ENCODE measurements around the gene AFF2.

AFF2 gene

GRCh38 chrX:148618470-148619445 lies 118.3 kb downstream of the AFF2 start:
- Histone ChIP-seq H3K4me3 (ENCODE audit: low read length) (no peak overlapping the region), H3K9ac (ENCODE audit: low read length) (no peak overlapping the region), H3K27ac (ENCODE audit: low read length) (no peak overlapping the region), H3K27me3 (ENCODE audit: control insufficient read depth, insufficient read depth, low read length) (no peaks in the 10 kb centered on the region), H3K4me1 (ENCODE audit: control insufficient read depth, low read depth, low read length) (no peaks in the 10 kb centered on the region), H3K36me3 (ENCODE audit: control insufficient read depth, low read depth, low read length) (no peaks in the 10 kb centered on the region), H3K9me3 (ENCODE audit: control insufficient read depth, low read depth, low read length) (peaks cover 9% of the 10 kb centered on the region)

DNA sequence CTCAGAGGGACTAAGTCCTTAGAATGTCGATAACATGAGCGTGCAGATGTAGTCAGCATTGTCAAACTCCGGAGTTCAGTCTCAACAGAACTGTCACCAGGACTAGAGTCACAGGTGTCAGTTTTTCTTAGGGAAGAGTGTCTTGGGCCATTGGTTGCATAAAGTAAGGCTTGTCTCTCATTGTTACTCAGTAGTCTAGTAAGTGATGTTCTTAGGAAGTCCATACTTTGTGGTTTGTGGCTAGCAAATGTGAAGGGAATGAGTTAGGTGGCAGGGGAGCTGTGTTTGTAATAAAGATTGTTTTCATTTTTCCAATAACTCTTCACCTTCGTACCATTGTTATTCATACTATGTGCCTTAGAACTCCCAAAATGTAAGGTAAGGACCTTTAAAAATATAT lies 119.6 kb downstream of the AFF2 start:
- no peaks in the 10 kb centered on the region for H3K4me1 ChIP-seq (ENCODE audit: control insufficient read depth, low read depth, low read length)
- no peaks in the 10 kb centered on the region for H3K36me3 ChIP-seq (ENCODE audit: control insufficient read depth, low read depth, low read length)
- H3K27me3 ChIP-seq (ENCODE audit: control insufficient read depth, insufficient read depth, low read length): no peaks in the 10 kb centered on the region
- no peak overlapping the region for H3K9ac ChIP-seq (ENCODE audit: low read length)
- H3K4me3 ChIP-seq (ENCODE audit: low read length): no peak overlapping the region
- H3K9me3 ChIP-seq (ENCODE audit: control insufficient read depth, low read depth, low read length): peaks cover 12% of the 10 kb centered on the region
- no peak overlapping the region for H3K27ac ChIP-seq (ENCODE audit: low read length)

DNA sequence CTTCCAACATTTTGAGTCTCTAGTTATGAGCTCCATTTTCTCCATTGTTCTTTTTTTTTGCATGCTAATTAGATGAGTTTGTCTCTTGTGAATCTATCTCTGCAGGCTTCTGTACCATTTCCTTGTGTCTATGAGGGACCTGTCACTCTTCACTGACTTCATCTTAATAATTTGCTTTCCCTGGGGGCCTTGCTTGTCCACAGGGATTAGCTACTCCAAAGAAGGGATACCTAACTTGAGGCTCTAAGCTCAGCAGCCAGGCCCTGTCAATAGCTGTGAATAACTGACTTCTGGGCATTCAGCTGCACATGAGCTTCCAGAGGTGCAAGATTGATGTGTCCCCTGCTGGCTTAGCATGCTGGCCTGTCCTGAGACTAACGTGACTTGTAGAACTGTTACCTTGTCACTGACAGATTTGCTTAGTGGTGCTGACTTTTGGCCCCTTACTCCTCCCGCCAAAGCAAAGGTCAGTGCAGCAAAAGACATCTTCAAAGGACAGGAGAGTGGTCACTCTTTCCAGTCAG lies 124.6 kb downstream of the AFF2 start:
- Histone ChIP-seq H3K9me3 (ENCODE audit: control insufficient read depth, low read depth, low read length) (peaks cover 4% of the 10 kb centered on the region), H3K4me1 (ENCODE audit: control insufficient read depth, low read depth, low read length) (no peaks in the 10 kb centered on the region), H3K4me3 (ENCODE audit: low read length) (no peak overlapping the region), H3K36me3 (ENCODE audit: control insufficient read depth, low read depth, low read length) (no peaks in the 10 kb centered on the region), H3K27me3 (ENCODE audit: control insufficient read depth, insufficient read depth, low read length) (no peaks in the 10 kb centered on the region), H3K27ac (ENCODE audit: low read length) (no peak overlapping the region), H3K9ac (ENCODE audit: low read length) (no peak overlapping the region)

DNA sequence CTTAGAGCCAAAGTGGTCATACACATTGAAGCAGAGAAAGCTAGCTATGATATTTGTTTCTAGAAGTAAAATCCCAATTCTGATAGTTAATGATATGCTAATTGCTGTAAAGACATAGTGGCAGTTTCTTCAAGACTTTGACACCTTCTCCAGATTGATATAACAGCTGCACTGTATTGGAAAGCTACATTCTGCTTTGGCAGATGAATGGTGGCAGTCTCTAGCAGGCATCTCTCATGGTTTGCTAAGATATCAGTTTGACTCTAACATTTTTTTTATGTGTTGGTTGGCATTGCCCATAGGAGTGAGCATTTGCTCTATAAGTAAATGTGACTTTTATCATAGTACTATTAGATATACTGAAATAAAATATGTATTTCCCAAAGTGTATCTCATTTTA lies 128.2 kb downstream of the AFF2 start:
- no peaks in the 10 kb centered on the region for H3K36me3 ChIP-seq (ENCODE audit: control insufficient read depth, low read depth, low read length)
- H3K27ac ChIP-seq (ENCODE audit: low read length): no peak overlapping the region
- no peaks in the 10 kb centered on the region for H3K4me1 ChIP-seq (ENCODE audit: control insufficient read depth, low read depth, low read length)
- H3K4me3 ChIP-seq (ENCODE audit: low read length): no peak overlapping the region
- no peaks in the 10 kb centered on the region for H3K27me3 ChIP-seq (ENCODE audit: control insufficient read depth, insufficient read depth, low read length)
- peaks cover 24% of the 10 kb centered on the region for H3K9me3 ChIP-seq (ENCODE audit: control insufficient read depth, low read depth, low read length)
- H3K9ac ChIP-seq (ENCODE audit: low read length): no peak overlapping the region

- Histone ChIP-seq H3K9ac (ENCODE audit: low read length) (no peak overlapping the region), H3K9me3 (ENCODE audit: control insufficient read depth, low read depth, low read length) (peaks cover 24% of the 10 kb centered on the region), H3K27me3 (ENCODE audit: control insufficient read depth, insufficient read depth, low read length) (no peaks in the 10 kb centered on the region), H3K27ac (ENCODE audit: low read length) (no peak overlapping the region), H3K4me3 (ENCODE audit: low read length) (no peak overlapping the region), H3K36me3 (ENCODE audit: control insufficient read depth, low read depth, low read length) (no peaks in the 10 kb centered on the region), H3K4me1 (ENCODE audit: control insufficient read depth, low read depth, low read length) (no peaks in the 10 kb centered on the region)
These were observed 129.0 kb downstream of the AFF2 start for GRCh38 chrX:148629434-148629833.

DNA sequence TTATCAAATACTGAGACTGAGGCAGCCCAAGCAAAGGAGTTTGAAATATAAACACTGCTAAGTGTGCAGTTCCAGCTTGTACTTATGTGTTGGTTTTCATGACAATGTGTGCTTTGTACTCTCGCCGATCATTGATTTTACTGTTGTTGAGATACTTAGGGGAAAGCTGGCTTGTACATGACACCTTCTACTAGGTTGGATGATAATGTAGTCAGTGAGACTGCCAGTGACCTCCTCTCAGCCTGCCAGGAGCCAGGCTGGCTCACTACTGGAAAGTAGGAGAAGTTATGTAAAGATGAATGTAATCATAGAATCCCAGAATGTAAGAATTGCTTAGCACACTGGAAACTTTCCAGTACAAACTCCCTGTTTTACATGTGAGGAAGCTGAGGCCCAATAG lies 132.0 kb downstream of the AFF2 start:
- Histone ChIP-seq H3K4me1 (ENCODE audit: control insufficient read depth, low read depth, low read length) (no peaks in the 10 kb centered on the region), H3K9me3 (ENCODE audit: control insufficient read depth, low read depth, low read length) (peaks cover 20% of the 10 kb centered on the region), H3K36me3 (ENCODE audit: control insufficient read depth, low read depth, low read length) (no peaks in the 10 kb centered on the region), H3K27me3 (ENCODE audit: control insufficient read depth, insufficient read depth, low read length) (no peaks in the 10 kb centered on the region), H3K9ac (ENCODE audit: low read length) (no peak overlapping the region), H3K27ac (ENCODE audit: low read length) (no peak overlapping the region), H3K4me3 (ENCODE audit: low read length) (no peak overlapping the region)

- no peak overlapping the region for H3K27ac ChIP-seq (ENCODE audit: low read length)
- H3K9me3 ChIP-seq (ENCODE audit: control insufficient read depth, low read depth, low read length): peaks cover 20% of the 10 kb centered on the region
- H3K36me3 ChIP-seq (ENCODE audit: control insufficient read depth, low read depth, low read length): no peaks in the 10 kb centered on the region
- no peak overlapping the region for H3K9ac ChIP-seq (ENCODE audit: low read length)
- no peak overlapping the region for H3K4me3 ChIP-seq (ENCODE audit: low read length)
- H3K4me1 ChIP-seq (ENCODE audit: control insufficient read depth, low read depth, low read length): no peaks in the 10 kb centered on the region
- H3K27me3 ChIP-seq (ENCODE audit: control insufficient read depth, insufficient read depth, low read length): no peaks in the 10 kb centered on the region
These were observed 132.9 kb downstream of the AFF2 start for GRCh38 chrX:148633218-148633908.

DNA sequence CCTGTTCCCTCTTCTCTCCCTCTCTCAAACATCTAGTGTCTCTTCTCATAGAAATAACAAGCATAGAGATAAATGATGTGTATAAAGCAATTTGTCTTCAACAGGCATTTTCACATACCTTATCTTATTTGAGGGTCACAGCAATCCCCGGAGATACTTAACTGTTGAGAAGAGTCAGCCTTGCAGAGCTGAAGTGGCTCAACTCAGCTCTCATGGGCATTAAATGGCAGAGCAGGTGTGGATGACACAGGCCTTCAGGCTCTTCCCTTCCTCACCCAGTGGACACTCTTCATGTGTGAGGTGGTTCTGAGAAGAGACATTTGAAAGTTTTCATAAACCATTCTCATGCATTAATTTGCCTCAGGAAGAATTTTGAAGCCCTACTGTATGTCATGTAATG lies 134.2 kb downstream of the AFF2 start:
- H3K4me1 ChIP-seq (ENCODE audit: control insufficient read depth, low read depth, low read length): no peaks in the 10 kb centered on the region
- H3K9ac ChIP-seq (ENCODE audit: low read length): no peak overlapping the region
- no peak overlapping the region for H3K4me3 ChIP-seq (ENCODE audit: low read length)
- H3K9me3 ChIP-seq (ENCODE audit: control insufficient read depth, low read depth, low read length): peaks cover 24% of the 10 kb centered on the region
- no peaks in the 10 kb centered on the region for H3K27me3 ChIP-seq (ENCODE audit: control insufficient read depth, insufficient read depth, low read length)
- H3K27ac ChIP-seq (ENCODE audit: low read length): no peak overlapping the region
- no peaks in the 10 kb centered on the region for H3K36me3 ChIP-seq (ENCODE audit: control insufficient read depth, low read depth, low read length)

- Histone ChIP-seq H3K9me3 (ENCODE audit: control insufficient read depth, low read depth, low read length) (peaks cover 13% of the 10 kb centered on the region), H3K27ac (ENCODE audit: low read length) (no peak overlapping the region), H3K9ac (ENCODE audit: low read length) (no peak overlapping the region), H3K36me3 (ENCODE audit: control insufficient read depth, low read depth, low read length) (no peaks in the 10 kb centered on the region), H3K4me1 (ENCODE audit: control insufficient read depth, low read depth, low read length) (no peaks in the 10 kb centered on the region), H3K4me3 (ENCODE audit: low read length) (no peak overlapping the region), H3K27me3 (ENCODE audit: control insufficient read depth, insufficient read depth, low read length) (no peaks in the 10 kb centered on the region)
These were observed 143.0 kb downstream of the AFF2 start for GRCh38 chrX:148643460-148643859.

DNA sequence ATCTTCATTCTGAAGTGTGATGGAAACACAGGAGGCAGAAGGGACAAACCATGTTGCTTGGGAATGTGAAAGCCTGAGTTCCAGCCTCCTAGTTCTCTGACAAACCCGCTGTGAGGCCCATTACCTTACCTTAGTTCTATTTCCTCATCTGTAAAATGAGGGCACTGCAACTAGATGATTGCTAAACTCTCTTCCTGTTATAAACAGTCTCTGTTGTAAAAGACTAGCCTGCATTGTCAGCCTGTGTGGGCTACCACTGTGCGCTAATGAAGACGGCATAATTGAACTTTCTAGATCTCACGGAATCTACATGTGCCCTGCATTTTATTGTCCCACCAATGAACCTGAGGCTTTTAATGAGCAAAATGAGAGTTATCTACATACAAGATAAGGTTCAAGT lies 147.2 kb downstream of the AFF2 start:
- no peaks in the 10 kb centered on the region for H3K36me3 ChIP-seq (ENCODE audit: control insufficient read depth, low read depth, low read length)

DNA sequence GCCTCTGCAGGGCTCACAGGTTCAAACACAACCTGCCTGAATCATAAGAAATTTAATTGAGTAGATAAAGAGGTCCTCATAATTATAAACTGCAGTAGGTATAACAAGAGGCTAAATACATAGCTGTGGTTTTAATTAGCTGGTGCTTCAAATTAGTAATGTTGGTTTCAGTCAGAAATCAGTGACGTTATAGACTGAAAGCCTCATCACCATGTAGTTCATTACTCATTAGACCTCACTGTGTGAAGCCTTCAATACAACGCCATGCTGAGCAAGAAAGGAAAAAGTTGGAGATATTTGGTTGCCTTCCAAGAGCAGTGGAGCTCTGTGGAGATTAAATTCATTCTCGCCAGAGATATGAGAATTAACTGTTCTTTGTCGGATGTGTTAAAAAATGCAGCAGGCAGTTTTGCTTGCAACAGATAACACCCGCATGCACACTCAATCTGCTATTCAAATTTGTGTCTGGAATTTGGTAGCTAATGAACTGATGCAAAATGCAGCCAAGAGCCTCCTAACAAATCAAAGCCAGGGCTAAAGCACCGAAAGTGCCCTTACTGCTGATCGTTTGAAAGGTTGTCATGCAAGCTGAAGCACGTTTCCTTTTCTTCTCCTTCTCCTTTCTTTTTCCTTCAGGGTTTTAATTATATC lies 148.9 kb downstream of the AFF2 start:
- Histone ChIP-seq H3K4me3 (ENCODE audit: low read length) (no peak overlapping the region), H3K9ac (ENCODE audit: low read length) (no peak overlapping the region), H3K9me3 (ENCODE audit: control insufficient read depth, low read depth, low read length) (peaks cover 5% of the 10 kb centered on the region), H3K27me3 (ENCODE audit: control insufficient read depth, insufficient read depth, low read length) (no peaks in the 10 kb centered on the region), H3K36me3 (ENCODE audit: control insufficient read depth, low read depth, low read length) (no peaks in the 10 kb centered on the region), H3K27ac (ENCODE audit: low read length) (no peak overlapping the region), H3K4me1 (ENCODE audit: control insufficient read depth, low read depth, low read length) (no peaks in the 10 kb centered on the region)

More for the DNA sequence above, 147.2 kb downstream of the AFF2 start:
- Histone ChIP-seq H3K27ac (ENCODE audit: low read length) (no peak overlapping the region), H3K4me3 (ENCODE audit: low read length) (no peak overlapping the region), H3K9me3 (ENCODE audit: control insufficient read depth, low read depth, low read length) (peaks cover 5% of the 10 kb centered on the region), H3K4me1 (ENCODE audit: control insufficient read depth, low read depth, low read length) (no peaks in the 10 kb centered on the region), H3K27me3 (ENCODE audit: control insufficient read depth, insufficient read depth, low read length) (no peaks in the 10 kb centered on the region), H3K9ac (ENCODE audit: low read length) (no peak overlapping the region)

All from iPS-18a (cell line).